Stomach (tissue), 9 donors: ENCODE measurements around the gene MOGAT1. TPM values are rescaled to one million over a fixed set of nuclear protein-coding genes. Genes with fewer than 3 reads are reported as not detected.

Source experiments
- DNase-seq, 2 donors: peaks; one replicate each; pipeline versions ENCODE4 v3.0.0 to v3.0.0-alpha.2; 2013 to 2019
- H3K27ac ChIP-seq, 5 donors: fragments of 200-600 bp in 4 of 5; sonication (generic) in 4 of 5; one replicate each; pipeline ENCODE4 v1.5.1; 2013 to 2019; ENCODE audit warnings: mild to moderate bottlenecking in 1 of 5, moderate library complexity in 1 of 5
- H3K27me3 ChIP-seq, 3 donors: fragments of 200-600 bp; sonication (generic); one replicate each; pipeline ENCODE4 v1.5.1; 2017 to 2019; ENCODE audit warnings: mixed run types in 1 of 3
- H3K36me3 ChIP-seq, 4 donors: fragments of 200-600 bp; sonication (generic); 1 replicate in 3 of 4; 2 replicates in 1 of 4; pipeline ENCODE4 v1.5.1; 2016 to 2019
- H3K4me1 ChIP-seq, 4 donors: fragments of 200-600 bp; sonication (generic); one replicate each; pipeline ENCODE4 v1.5.1; 2016 to 2019
- H3K4me3 ChIP-seq, 4 donors: fragments of 200-600 bp; sonication (generic) in 3 of 4; one replicate each; pipeline ENCODE4 v1.5.1; 2016 to 2019; ENCODE audit warnings: mild to moderate bottlenecking in 1 of 4
- H3K9me3 ChIP-seq, 4 donors: fragments of 200-600 bp; sonication (generic); one replicate each; pipeline ENCODE4 v1.5.1; 2016 to 2019
- CTCF ChIP-seq, 7 experiments: fragments of 450-650 bp in 4 of 7; fragments of 200-600 bp in 3 of 7; sonication (generic) in 3 of 7; IDR thresholded peaks; one replicate each; pipeline ENCODE4 v1.5.1; 2016 to 2019; ENCODE audit warnings: antibody characterized with exemption in 7 of 7, control low read depth in 2 of 7, mild to moderate bottlenecking in 1 of 7
- EP300 ChIP-seq: sonication (generic); formaldehyde crosslinking; IDR thresholded peaks from one replicate; pipeline ENCODE4 v1.6.1; 2017; ENCODE audit warnings: antibody characterized with exemption
- POLR2A ChIP-seq, 4 donors: fragments of 450-650 bp; IDR thresholded peaks; one replicate each; pipeline ENCODE4 v1.6.1; 2016; ENCODE audit warnings: antibody characterized with exemption in 4 of 4, control low read depth in 2 of 4, mild to moderate bottlenecking in 1 of 4, moderate library complexity in 1 of 4
- POLR2AphosphoS5 ChIP-seq, 3 donors: sonication (generic); formaldehyde crosslinking; IDR thresholded peaks; one replicate each; pipeline ENCODE4 v1.6.1; 2016; ENCODE audit warnings: antibody characterized with exemption in 3 of 3
- WGBS, 5 donors: extraction: QIAGEN DNeasy Blood & Tissue Kit in 3 of 5; methylation state at CpG; one replicate each; pipeline versions ENCODE4 v1.1.5 to v1.1.7; 2013 to 2018; 5-methylcytosine and 5-hydroxymethylcytosine counted together
- intact Hi-C: fragments of 100-400 bp; cut with DNase I; formaldehyde crosslinking; loops from one replicate; pipeline ENCODE4 v1.15.1; 2023; ENCODE audit warnings: low total_unique reads
- polyA plus RNA-seq, 3 donors: library from polyadenylated mRNA; stranded (reverse); fragments of 200-250 nt; gene quantifications; one replicate each; pipeline ENCODE4 v1.2.3, GENCODE V29; 2013
- total RNA-seq, 5 donors: library from RNA; depleted of rRNA; stranded (reverse); fragments of >200 nt; gene quantifications; one replicate each; pipeline versions ENCODE4 v1.1.0 to v1.2.3, GENCODE V29; 2014 to 2016
- donor health status: healthy with polysubstance abuse.
- donor health status: Bipolar disorder and iron deficiency.
- donor health status: healthy.

Gene MOGAT1
- total and polyA plus RNA-seq, 8 donors = 0.15 to 1.8 TPM; not detected in 6

- no peak overlapping the region for H3K4me3 ChIP-seq
- no peaks in the 10 kb centered on the region for H3K27me3 ChIP-seq
- intact Hi-C loops = loop anchor here (5.0 kb wide), 1 partner anchor 195 kb away; no protein-coding TSS in a partner anchor
- DNase-seq = peak in 1 of 2 donors; percentile 29
- peak overlapping the region in 4 of 5 donors; percentile 23 to 40 (median 34) for H3K27ac ChIP-seq
- H3K4me1 ChIP-seq = peaks cover 22 to 45% (median 33%) of the 10 kb centered on the region in 4 donors
- H3K9me3 ChIP-seq = no peaks in the 10 kb centered on the region
- TF ChIP-seq CTCF (IDR thresholded peaks at IDR 0.05) = no peak
- peak in 1 of 3 donors; percentile 10 for TF ChIP-seq POLR2AphosphoS5 (IDR thresholded peaks at IDR 0.05)
- H3K36me3 ChIP-seq = no peaks in the 10 kb centered on the region
- 47 to 58% (median 54%) methylated on average over 10 of the region's 10 CpGs for WGBS, 5 donors
These were observed 36.3 kb downstream of the MOGAT1 start for GRCh38 chr2:222707689-222708273.

GRCh38 chr2:222708274-222708710 lies 36.8 kb downstream of the MOGAT1 start:
- 13 to 17% (median 14%) methylated on average over 12 of the region's 12 CpGs for WGBS, 5 donors
- TF ChIP-seq POLR2AphosphoS5 (IDR thresholded peaks at IDR 0.05) = peak in 2 of 3 donors; percentile 22 to 71
- TF ChIP-seq EP300 = no peak
- TF ChIP-seq POLR2A (IDR thresholded peaks at IDR 0.05) = no peak
- peak in 6 of 7 experiments; percentile 72 to 99 (median 95) for TF ChIP-seq CTCF (IDR thresholded peaks at IDR 0.05)

GRCh38 chr2:222709191-222709891 lies 37.9 kb downstream of the MOGAT1 start:
- Histone ChIP-seq H3K27ac (peak overlapping the region; percentile 38 to 77 (median 69)), H3K4me1 (peaks cover 16 to 41% (median 27%) of the 10 kb centered on the region in 4 donors), H3K27me3 (no peaks in the 10 kb centered on the region), H3K4me3 (peak overlapping the region in 3 of 4 donors; percentile 7 to 14 (median 10)), H3K9me3 (no peaks in the 10 kb centered on the region), H3K36me3 (no peaks in the 10 kb centered on the region)
- TF ChIP-seq POLR2AphosphoS5 (IDR thresholded peaks at IDR 0.05) (peak in 1 of 3 donors; percentile 48), POLR2A (IDR thresholded peaks at IDR 0.05) (no peak)
- intact Hi-C loops = loop anchor here (5.0 kb wide), 1 partner anchor 193 kb away; no protein-coding TSS in a partner anchor
- DNase-seq = peak; percentile 45 to 89
- WGBS, 5 donors = 33 to 48% (median 38%) methylated on average over 16 of the region's 16 CpGs

More at GRCh38 chr2:222708274-222708710, 36.8 kb downstream of the MOGAT1 start:
- Histone ChIP-seq H3K36me3 (no peaks in the 10 kb centered on the region), H3K4me1 (peaks cover 22 to 40% (median 30%) of the 10 kb centered on the region in 4 donors), H3K4me3 (no peak overlapping the region), H3K27ac (peak overlapping the region in 4 of 5 donors; percentile 23 to 69 (median 38)), H3K9me3 (no peaks in the 10 kb centered on the region), H3K27me3 (no peaks in the 10 kb centered on the region)
- intact Hi-C loops = loop anchor here (5.0 kb wide), 1 partner anchor 194 kb away; no protein-coding TSS in a partner anchor
- DNase-seq = peak; percentile 89

DNA sequence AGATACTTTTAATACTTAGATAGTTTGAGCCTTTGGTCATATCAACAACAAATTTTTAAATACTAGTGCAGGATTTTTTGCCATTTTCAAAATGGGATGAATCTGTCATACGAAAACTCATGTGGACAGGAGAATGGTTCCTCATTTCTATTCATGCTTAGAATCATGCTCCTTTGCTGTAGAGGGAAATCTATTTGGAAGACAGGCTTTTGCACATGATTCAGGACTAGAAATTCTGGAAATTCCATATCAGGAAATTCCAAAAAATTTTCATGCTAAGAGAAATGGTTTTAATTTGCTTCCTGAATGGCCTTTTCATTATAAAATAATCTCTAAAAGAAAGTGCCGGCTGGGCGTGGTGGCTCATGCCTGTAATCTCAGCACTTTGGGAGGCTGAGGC lies 39.3 kb downstream of the MOGAT1 start:
- peaks cover 16 to 49% (median 31%) of the 10 kb centered on the region in 4 donors for H3K4me1 ChIP-seq
- H3K4me3 ChIP-seq = no peak overlapping the region
- 82 to 89% (median 84%) methylated on average over 3 of the region's 3 CpGs for WGBS, 5 donors
- no peak for DNase-seq
- TF ChIP-seq POLR2AphosphoS5 (IDR thresholded peaks at IDR 0.05) (no peak), CTCF (IDR thresholded peaks at IDR 0.05) (no peak), POLR2A (IDR thresholded peaks at IDR 0.05) (no peak), EP300 (no peak)
- H3K9me3 ChIP-seq = no peaks in the 10 kb centered on the region
- no peak overlapping the region for H3K27ac ChIP-seq
- no peaks in the 10 kb centered on the region for H3K27me3 ChIP-seq
- intact Hi-C loops = no loop called here
- no peaks in the 10 kb centered on the region for H3K36me3 ChIP-seq
